IPS-NIHi7 (cell line): ENCODE measurements around the gene TTC32.
"Not testable (repeated sequence)": the region's sequence is repeated elsewhere in the genome, so short reads cannot be mapped to it uniquely, and the experiment has no call there.

Source experiments
- DNase-seq: peaks from one replicate; pipeline ENCODE4 v3.0.0; 2012; ENCODE audit warnings: mixed read lengths; ENCODE audit errors: extremely low spot score

Gene TTC32

GRCh38 chr2:19901442-19902215 lies at the start of gene TTC32:
TTC32 (minus strand) TSS chr2:19901983; CDS start chr2:19901854, 129 bp downstream.
- peak; percentile 96 for DNase-seq

- DNase-seq = no peak
These were observed 47.3 kb upstream of the TTC32 start for GRCh38 chr2:19949071-19949470.

- DNase-seq = no peak
These were observed 45.6 kb upstream of the TTC32 start for GRCh38 chr2:19947184-19947940.

- peak; percentile 26 for DNase-seq
These were observed 42.5 kb upstream of the TTC32 start for GRCh38 chr2:19944205-19944845.

- DNase-seq = no peak
These were observed 41.4 kb upstream of the TTC32 start for GRCh38 chr2:19943189-19943588.

GRCh38 chr2:19942199-19942598 lies 40.4 kb upstream of the TTC32 start:
- DNase-seq = no peak

GRCh38 chr2:19937004-19937403 lies 35.2 kb upstream of the TTC32 start:
- no peak for DNase-seq

GRCh38 chr2:19936203-19936602 lies 34.4 kb upstream of the TTC32 start:
- no peak for DNase-seq

GRCh38 chr2:19933351-19933981 lies 31.7 kb upstream of the TTC32 start:
- DNase-seq = no peak

- no peak for DNase-seq
These were observed 31.1 kb upstream of the TTC32 start for GRCh38 chr2:19932928-19933327.

GRCh38 chr2:19929226-19929625 lies 27.4 kb upstream of the TTC32 start:
- no peak for DNase-seq

GRCh38 chr2:19927816-19928215 lies 26.0 kb upstream of the TTC32 start:
- DNase-seq = not testable (repeated sequence)

GRCh38 chr2:19924526-19924925 lies 22.7 kb upstream of the TTC32 start:
- not testable (repeated sequence) for DNase-seq

- not testable (repeated sequence) for DNase-seq
These were observed 20.4 kb upstream of the TTC32 start for GRCh38 chr2:19922188-19922587.

- no peak for DNase-seq
These were observed 14.7 kb upstream of the TTC32 start for GRCh38 chr2:19916385-19916950.

- DNase-seq = no peak
These were observed 12.6 kb upstream of the TTC32 start for GRCh38 chr2:19914266-19914975.

GRCh38 chr2:19911808-19912509 lies 10.2 kb upstream of the TTC32 start:
- DNase-seq = no peak

GRCh38 chr2:19902216-19902740 lies 495 bp upstream of the TTC32 start:
- no peak for DNase-seq

GRCh38 chr2:19900931-19901441 lies 797 bp downstream of the TTC32 start:
- DNase-seq = no peak
